ENCODE measurements around the gene ISLR.

Gene ISLR

GRCh38 chr15:74197176-74197965 is 23.9 kb downstream of the ISLR start:
- DNase-seq = no peak

GRCh38 chr15:74199297-74199652 is 25.8 kb downstream of the ISLR start:
- no peak for DNase-seq

GRCh38 chr15:74200412-74200815 is 26.9 kb downstream of the ISLR start:
- DNase-seq = no peak

GRCh38 chr15:74200871-74201419 is 27.4 kb downstream of the ISLR start:
- DNase-seq = no peak

GRCh38 chr15:74201710-74202420 is 28.4 kb downstream of the ISLR start:
- no peak for DNase-seq

GRCh38 chr15:74202452-74203401 is 29.2 kb downstream of the ISLR start, which contains the start of gene STRA6:
Gene STRA6 (minus strand): TSS chr15:74202787. CDS start chr15:74202267, 520 bp downstream.
- DNase-seq = no peak

GRCh38 chr15:74203914-74204431 is 30.5 kb downstream of the ISLR start:
- DNase-seq = no peak

- no peak for DNase-seq
Measured at GRCh38 chr15:74205582-74205947, 32.1 kb downstream of the ISLR start.

- DNase-seq = no peak
Measured at GRCh38 chr15:74206801-74207281, 33.3 kb downstream of the ISLR start.

GRCh38 chr15:74207652-74208440 is 34.3 kb downstream of the ISLR start:
- DNase-seq = no peak

- DNase-seq = no peak
Measured at GRCh38 chr15:74208496-74208895, 35.0 kb downstream of the ISLR start.

- DNase-seq = peak; percentile 67
Measured at GRCh38 chr15:74208901-74209559, 35.5 kb downstream of the ISLR start.

- no peak for DNase-seq
Measured at GRCh38 chr15:74209560-74209958, 36.0 kb downstream of the ISLR start.

- DNase-seq = no peak
Measured at GRCh38 chr15:74209997-74210671, 36.6 kb downstream of the ISLR start.

- no peak for DNase-seq
Measured at GRCh38 chr15:74210729-74211128, 37.2 kb downstream of the ISLR start.

GRCh38 chr15:74211656-74212055 is 38.1 kb downstream of the ISLR start:
- DNase-seq = no peak

- no peak for DNase-seq
Measured at GRCh38 chr15:74212494-74212893, 39.0 kb downstream of the ISLR start.

- no peak for DNase-seq
Measured at GRCh38 chr15:74213858-74214284, 40.4 kb downstream of the ISLR start.

- no peak for DNase-seq
Measured at GRCh38 chr15:74214324-74215021, 41.0 kb downstream of the ISLR start.

- no peak for DNase-seq
Measured at GRCh38 chr15:74215958-74216357, 42.4 kb downstream of the ISLR start.
